H1 (cell line): Measurements from ENCODE around the gene FASTKD3. TPM values are rescaled to one million over a fixed set of nuclear protein-coding genes. Genes with fewer than 3 reads are reported as not detected.

Experiments used
- CTCF ChIA-PET: fragments of 300-600 bp; sonication (Branson Sonifier 250); formaldehyde crosslinking; loops from one replicate; lab custom pipeline; 2021; ENCODE audit not compliant: partially characterized antibody; lab: Charles Lee
- POLR2A ChIA-PET: fragments of 300-600 bp; sonication (Branson Sonifier 250); formaldehyde crosslinking; loops from one replicate; lab custom pipeline; 2021; ENCODE audit warnings: inconsistent platforms; ENCODE audit not compliant: partially characterized antibody; lab: Charles Lee
- DNase-seq, 2 experiments: peaks; one replicate each; pipeline versions ENCODE4 v3.0.0 to v3.0.0-alpha.2; 2010 to 2022; ENCODE audit warnings: low spot score in 2 of 2, low read depth in 1 of 2, mixed read lengths in 1 of 2
- FAIRE-seq: peaks from 2 replicates; lab custom pipeline; 2011; peaks lifted over from hg19 to GRCh38; lab: Jason Lieb, UNC
- H2AFZ ChIP-seq: 2 replicates; pipeline ENCODE4 v1.8.1; 2012; ENCODE audit warnings: low read length, inconsistent platforms
- H2AK5ac ChIP-seq: 2 replicates; pipeline ENCODE4 v1.6.1; 2013; ENCODE audit warnings: low read depth, low read length
- H2BK120ac ChIP-seq: replicated peaks from 2 replicates; pipeline ENCODE3; 2013; ENCODE audit warnings: low read depth, low read length, inconsistent platforms
- H2BK12ac ChIP-seq: 2 replicates; pipeline ENCODE4 v1.6.1; 2013; ENCODE audit warnings: low read depth, low read length
- H2BK15ac ChIP-seq: 2 replicates; pipeline ENCODE4 v1.6.1; 2013; ENCODE audit warnings: low read length
- H2BK20ac ChIP-seq: 2 replicates; pipeline ENCODE4 v1.6.1; 2013; ENCODE audit warnings: low read length
- H2BK5ac ChIP-seq: 2 replicates; pipeline ENCODE4 v1.6.1; 2013; ENCODE audit warnings: low read depth, low read length
- H3K14ac ChIP-seq: 2 replicates; pipeline ENCODE4 v1.6.1; 2013; ENCODE audit warnings: inconsistent platforms; ENCODE audit not compliant: insufficient read length
- H3K18ac ChIP-seq: 2 replicates; pipeline ENCODE4 v1.6.1; 2013; ENCODE audit warnings: low read length; ENCODE audit errors: extremely low read depth
- H3K23ac ChIP-seq: 2 replicates; pipeline ENCODE4 v1.6.1; 2013; ENCODE audit warnings: inconsistent platforms; ENCODE audit not compliant: insufficient read length
- H3K23me2 ChIP-seq: 2 replicates; pipeline ENCODE4 v1.6.1; 2013; ENCODE audit warnings: low read depth, low read length
- H3K27ac ChIP-seq: 2 replicates; pipeline ENCODE4 v1.6.1; 2011; ENCODE audit warnings: low read depth, low read length, inconsistent platforms
- H3K27me3 ChIP-seq, 4 experiments: replicated peaks in 1 of 4; 1 replicate in 1 of 4; 2 replicates in 3 of 4; pipeline versions ENCODE4 v1.6.1 to v1.8.1; 2011 to 2013; ENCODE audit warnings: low read length in 3 of 4, mild to moderate bottlenecking in 3 of 4, inconsistent platforms in 2 of 4, mixed read lengths in 2 of 4, moderate library complexity in 1 of 4; ENCODE audit not compliant: control insufficient read depth in 3 of 4, insufficient read depth in 3 of 4; ENCODE audit errors: extremely low read depth in 1 of 4
- H3K36me3 ChIP-seq, 4 experiments: 2 replicates each; pipeline versions ENCODE4 v1.6.1 to v1.8.1; 2011 to 2013; ENCODE audit warnings: mild to moderate bottlenecking in 4 of 4, low read length in 3 of 4, moderate library complexity in 2 of 4, control low read depth in 1 of 4, inconsistent platforms in 1 of 4; ENCODE audit not compliant: insufficient read depth in 4 of 4, control insufficient read depth in 2 of 4
- H3K4ac ChIP-seq: replicated peaks from 2 replicates; pipeline ENCODE3; 2013; ENCODE audit warnings: low read length, low read depth, mixed read lengths, inconsistent platforms; ENCODE audit not compliant: insufficient read length
- H3K4me1 ChIP-seq, 4 experiments: replicated peaks in 1 of 4; 1 replicate in 1 of 4; 2 replicates in 3 of 4; pipeline versions ENCODE4 v1.6.1 to v1.8.1; 2011 to 2013; ENCODE audit warnings: low read length in 3 of 4, inconsistent platforms in 2 of 4, mixed read lengths in 1 of 4; ENCODE audit not compliant: insufficient read depth in 4 of 4, control insufficient read depth in 3 of 4
- H3K4me2 ChIP-seq, 2 experiments: 2 replicates each; pipeline versions ENCODE4 v1.6.1 to v1.8.1; 2011 to 2013; ENCODE audit warnings: low read depth in 2 of 2, low read length in 2 of 2, control low read depth in 1 of 2, inconsistent platforms in 1 of 2, mild to moderate bottlenecking in 1 of 2; ENCODE audit not compliant: insufficient read depth in 1 of 2
- H3K4me3 ChIP-seq, 4 experiments: fragments of 200-600, 300-600 bp in 1 of 4; sonication (generic), shearing (Covaris generic), sonication (Bioruptor Twin) in 1 of 4; 2 replicates each; pipeline versions ENCODE4 v1.5.1 to v1.8.1; 2011 to 2016; ENCODE audit warnings: low read length in 4 of 4, low read depth in 3 of 4, control low read depth in 2 of 4, inconsistent platforms in 2 of 4, mild to moderate bottlenecking in 2 of 4, mixed read lengths in 1 of 4, moderate library complexity in 1 of 4; ENCODE audit not compliant: insufficient read depth in 2 of 4; ENCODE audit errors: extremely low read depth in 1 of 4
- H3K56ac ChIP-seq: replicated peaks from 2 replicates; pipeline ENCODE3; 2013; ENCODE audit warnings: low read depth, mild to moderate bottlenecking, mixed read lengths, low read length, inconsistent platforms; ENCODE audit not compliant: insufficient read length
- H3K79me1 ChIP-seq: 2 replicates; pipeline ENCODE4 v1.6.1; 2013; ENCODE audit warnings: low read depth, low read length, control low read depth
- H3K79me2 ChIP-seq, 2 experiments: 2 replicates each; pipeline versions ENCODE4 v1.6.1 to v1.8.1; 2012 to 2013; ENCODE audit warnings: low read length in 2 of 2, mild to moderate bottlenecking in 2 of 2, inconsistent platforms in 1 of 2; ENCODE audit not compliant: insufficient read depth in 2 of 2, control insufficient read depth in 1 of 2
- H3K9ac ChIP-seq, 4 experiments: replicated peaks in 1 of 4; 1 replicate in 1 of 4; 2 replicates in 3 of 4; pipeline versions ENCODE4 v1.6.1 to v1.8.1; 2011 to 2013; ENCODE audit warnings: low read depth in 3 of 4, low read length in 3 of 4, control low read depth in 2 of 4, mild to moderate bottlenecking in 2 of 4, moderate library complexity in 2 of 4, inconsistent platforms in 1 of 4; ENCODE audit errors: extremely low read depth in 1 of 4
- H3K9me3 ChIP-seq, 2 experiments: 2 replicates each; pipeline versions ENCODE4 v1.6.1 to v1.8.1; 2012 to 2013; ENCODE audit warnings: mild to moderate bottlenecking in 2 of 2, moderate library complexity in 2 of 2, control low read depth in 1 of 2, inconsistent platforms in 1 of 2, low read depth in 1 of 2, low read length in 1 of 2, mixed read lengths in 1 of 2; ENCODE audit not compliant: insufficient read depth in 2 of 2
- H4K20me1 ChIP-seq, 2 experiments: replicated peaks in 1 of 2; 2 replicates each; pipeline versions ENCODE3 to v1.8.1; 2011 to 2013; ENCODE audit warnings: inconsistent platforms in 2 of 2, low read length in 2 of 2, mild to moderate bottlenecking in 1 of 2; ENCODE audit not compliant: insufficient read depth in 2 of 2, control insufficient read depth in 1 of 2
- H4K5ac ChIP-seq: 2 replicates; pipeline ENCODE4 v1.6.1; 2013; ENCODE audit warnings: low read length, low read depth, mixed read lengths, inconsistent platforms; ENCODE audit not compliant: insufficient read length
- H4K8ac ChIP-seq: 2 replicates; pipeline ENCODE4 v1.8.0; 2013; ENCODE audit warnings: mild to moderate bottlenecking, moderate library complexity, low read length, inconsistent platforms; ENCODE audit not compliant: insufficient read depth; ENCODE audit errors: extremely low read depth
- H4K91ac ChIP-seq: replicated peaks from 2 replicates; pipeline ENCODE3; 2013; ENCODE audit warnings: low read length, mixed read lengths, inconsistent platforms; ENCODE audit not compliant: insufficient read length
- ASH2L ChIP-seq: fragments of 200-600, 300-600 bp; sonication (generic); IDR thresholded peaks from one replicate; pipeline ENCODE4 v1.7.1; 2017; ENCODE audit warnings: low read length
- ATF2 ChIP-seq: IDR thresholded peaks from 2 replicates; pipeline ENCODE4 v1.6.1; 2012; ENCODE audit warnings: low read length, inconsistent platforms
- CBX8 ChIP-seq: fragments of 300-800, 300-1000 bp; sonication (generic); IDR thresholded peaks from 2 replicates; pipeline ENCODE4 v1.7.1; 2016; ENCODE audit warnings: low read depth, low read length, borderline replicate concordance
- CHD1 ChIP-seq: IDR thresholded peaks from 2 replicates; pipeline ENCODE4 v1.6.1; 2012; ENCODE audit warnings: low read depth, low read length, improper control_type of control experiment
- CHD2 ChIP-seq: IDR thresholded peaks from 2 replicates; pipeline ENCODE4 v1.6.1; 2012; ENCODE audit warnings: low read length, improper control_type of control experiment
- HDAC2 ChIP-seq, 2 experiments: fragments of 300-600 bp in 1 of 2; sonication (generic) in 1 of 2; IDR thresholded peaks; 2 replicates each; pipeline ENCODE4 v1.6.1; 2011 to 2012; ENCODE audit warnings: low read depth in 2 of 2, low read length in 2 of 2, mild to moderate bottlenecking in 2 of 2, moderate library complexity in 2 of 2, borderline replicate concordance in 1 of 2, inconsistent platforms in 1 of 2
- KDM4A ChIP-seq: IDR thresholded peaks from one replicate; pipeline ENCODE4 v1.7.1; 2012; ENCODE audit warnings: low read depth, mild to moderate bottlenecking, moderate library complexity, low read length, inconsistent platforms; ENCODE audit not compliant: severe bottlenecking
- MAFK ChIP-seq: IDR thresholded peaks from 2 replicates; pipeline ENCODE4 v1.6.1; 2012; ENCODE audit warnings: low read depth, mild to moderate bottlenecking, improper control_type of control experiment, low read length
- RAD21 ChIP-seq, 2 experiments: IDR thresholded peaks in 1 of 2; conservative IDR thresholded peaks in 1 of 2; 2 replicates each; pipeline ENCODE4 v1.6.1; 2011; ENCODE audit warnings: low read depth in 2 of 2, low read length in 2 of 2, improper control_type of control experiment in 1 of 2, inconsistent platforms in 1 of 2, mild to moderate bottlenecking in 1 of 2, moderate library complexity in 1 of 2
- WGBS, 2 experiments: shearing (Covaris generic) in 1 of 2; methylation state at CpG; one replicate each; pipeline versions ENCODE4 v1.1.6 to v1.1.7; 2013 to 2015; ENCODE audit warnings: low lambda C conversion rate in 2 of 2, mixed read lengths in 2 of 2, inconsistent platforms in 1 of 2, low coverage in 1 of 2, missing lambda C conversion rate in 1 of 2; ENCODE audit not compliant: insufficient replicate concordance in 2 of 2, insufficient coverage in 1 of 2, insufficient read length in 1 of 2; ENCODE audit errors: extremely low coverage in 1 of 2, missing lambda C conversion rate in 1 of 2; 5-methylcytosine and 5-hydroxymethylcytosine counted together
- polyA plus RNA-seq, 7 experiments: library from polyadenylated mRNA; depleted of rRNA in 3 of 7; stranded (reverse) in 5 of 7; unstranded in 2 of 7; fragments of >200 nt in 5 of 7; fragments of 200-250 nt in 2 of 7; gene quantifications; 1 replicate in 5 of 7; 2 replicates in 1 of 7; 4 replicates in 1 of 7; pipeline versions ENCODE4 v1.2.1 to v1.2.3, GENCODE V29; 2011 to 2013; ENCODE audit warnings: missing spikeins in 2 of 7, mixed read lengths in 2 of 7
- total RNA-seq: library from RNA; stranded (reverse); fragmentation: NEBNext Ultra II Directional; extraction: Animal tissue kit (Norgen Biotek cat#: 25700); gene quantifications from 2 replicates; pipeline ENCODE4 v1.2.1, GENCODE V29; 2021

Gene FASTKD3
- total and polyA plus RNA-seq, 2 of the 8 experiments (the other 6 are each of a cell fraction or from before 2014, with no cell fraction given) = 5.6 to 7.6 TPM

DNA sequence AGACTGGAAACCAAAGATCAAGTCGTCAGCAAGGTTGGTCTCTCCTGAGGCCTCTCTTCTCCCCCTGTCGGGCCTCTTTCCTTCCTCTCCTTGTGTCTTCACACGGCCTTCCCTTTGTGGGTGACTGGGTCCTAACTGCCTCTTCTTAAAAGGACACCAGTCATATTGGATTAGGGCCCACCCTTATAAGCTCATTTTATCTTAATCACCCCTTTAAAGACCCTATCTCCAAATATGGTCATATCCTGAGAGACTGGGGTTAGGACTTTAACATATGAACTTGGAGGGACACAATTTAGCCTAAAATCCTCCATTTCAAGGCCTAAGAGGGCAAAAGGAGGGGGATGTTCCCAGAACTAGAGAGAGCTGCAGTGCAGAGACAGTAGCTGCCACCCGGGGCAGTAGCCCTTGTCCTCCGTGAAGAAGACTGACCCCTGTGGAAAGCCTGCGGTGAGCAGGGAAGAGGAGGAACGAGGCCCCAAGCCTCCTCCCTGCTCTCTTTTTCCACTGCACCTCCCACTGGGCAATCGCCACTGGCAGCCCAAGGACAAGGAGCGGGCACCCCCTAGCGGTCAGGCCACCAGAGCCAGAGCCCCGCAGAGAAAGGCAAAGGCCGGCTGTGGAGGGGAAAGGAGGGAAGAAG lies 52.8 kb downstream of the FASTKD3 start:
- Histone ChIP-seq H2BK120ac (no peak overlapping the region), H3K9me3 (no peaks in the 10 kb centered on the region), H3K14ac (no peak overlapping the region), H2BK5ac (0 out of 2 replicates have a peak overlapping the region, but pooled peaks have one; percentile 38), H3K4me2 (peak overlapping the region; percentile 3 to 53; a peak in 3 of 4 replicates), H4K8ac (no peak overlapping the region), H3K18ac (no peak overlapping the region; the same call in 1 of the 2 replicates), H3K23me2 (no peaks in the 10 kb centered on the region), H4K91ac (no peak overlapping the region), H4K20me1 (no peaks in the 10 kb centered on the region), H3K36me3 (peaks cover 0 to 20% (median 5%) of the 10 kb centered on the region in 4 experiments; a peak in 3 of 8 replicates), H2BK20ac (no peak overlapping the region), H3K23ac (no peak overlapping the region), H3K79me2 (no peaks in the 10 kb centered on the region), H2AK5ac (no peak overlapping the region), H3K27ac (no peak overlapping the region), H3K4ac (no peak overlapping the region), H4K5ac (no peak overlapping the region), H3K4me1 (peaks cover 2 to 13% (median 6%) of the 10 kb centered on the region in 4 experiments; a peak in 6 of 7 replicates), H3K79me1 (no peaks in the 10 kb centered on the region), H3K56ac (no peak overlapping the region), H2BK15ac (no peak overlapping the region), H3K9ac (peak overlapping the region in 1 of 4 experiments; percentile 27; a peak in 1 of 7 replicates), H3K27me3 (no peaks in the 10 kb centered on the region), H2BK12ac (0 out of 2 replicates have a peak overlapping the region, but pooled peaks have one; percentile 23), H3K4me3 (peak overlapping the region in 2 of 4 experiments; percentile 6 to 37; a peak in 2 of 8 replicates), H2AFZ (0 out of 2 replicates have a peak overlapping the region, but pooled peaks have one; percentile 4)
- peak; percentile 77 to 98 for DNase-seq
- ChIA-PET CTCF (interaction anchor here (0.8 to 9.2 kb wide), 30 partner anchors 8 to 1050 kb away, joined by 3 to 61 read pairs (median 5); partner anchors contain the start of gene CFAP90), POLR2A (interaction anchor here (1.2 kb wide), 1 partner anchor 12 kb away, joined by 7 read pairs; no protein-coding TSS in a partner anchor)
- WGBS, 2 experiments = 24% methylated on average over 12 of the region's 12 CpGs; no CpG with 5 or more reads in 1 of the 2 experiments
- FAIRE-seq = peak; percentile 78
- TF ChIP-seq CHD1 = no peak
- peak; percentile 20; the same call in 1 of the 2 replicates for TF ChIP-seq CHD2
- TF ChIP-seq ASH2L = peak; percentile 96
- peak; percentile 84 to 93; a peak in 2 of 4 replicates for TF ChIP-seq HDAC2 (IDR thresholded peaks at IDR 0.05; ENCODE audit: borderline replicate concordance in 1 of 2, low read depth in 2 of 2, low read length in 2 of 2)
- TF ChIP-seq ATF2 = peak; percentile 42; the same call in 1 of the 2 replicates
- no peak for TF ChIP-seq MAFK
- peak; percentile 37 for TF ChIP-seq KDM4A
- TF ChIP-seq CBX8 = no peak
- peak; percentile 84 to 89 for TF ChIP-seq RAD21 (IDR thresholded peaks at IDR 0.05 in 1 of 2, conservative IDR thresholded peaks at IDR 0.05 in 1 of 2; ENCODE audit: low read depth in 2 of 2, low read length in 2 of 2)
